NCI-H1930 (cell line): ENCODE measurements around the gene SH2D7.

Experiments used
- DNase-seq, 2 experiments: peaks; one replicate each; lab custom pipeline; 2025; lab: John Stamatoyannopoulos, UW

SH2D7 gene

GRCh38 chr15:78092261-78093041, at the start of gene SH2D7:
SH2D7 (plus strand) TSS chr15:78092561; CDS start chr15:78092585, 24 bp downstream.
- DNase-seq: no peak

- no peak for DNase-seq
Measured at GRCh38 chr15:78044407-78045155, 47.8 kb upstream of the SH2D7 start.

GRCh38 chr15:78045189-78045588, 47.2 kb upstream of the SH2D7 start:
- DNase-seq: no peak

- no peak for DNase-seq
Measured at GRCh38 chr15:78046796-78047341, 45.5 kb upstream of the SH2D7 start.

GRCh38 chr15:78047761-78048627, 44.4 kb upstream of the SH2D7 start:
- DNase-seq: no peak

GRCh38 chr15:78048628-78048920, 43.8 kb upstream of the SH2D7 start:
- no peak for DNase-seq

GRCh38 chr15:78049691-78050440, 42.5 kb upstream of the SH2D7 start:
- no peak for DNase-seq

GRCh38 chr15:78050441-78050809, 41.9 kb upstream of the SH2D7 start:
- no peak for DNase-seq

GRCh38 chr15:78050826-78051225, 41.5 kb upstream of the SH2D7 start:
- DNase-seq: no peak

- DNase-seq: no peak
Measured at GRCh38 chr15:78051596-78051995, 40.8 kb upstream of the SH2D7 start.

- no peak for DNase-seq
Measured at GRCh38 chr15:78052001-78052401, 40.4 kb upstream of the SH2D7 start.

- no peak for DNase-seq
Measured at GRCh38 chr15:78052545-78052944, 39.8 kb upstream of the SH2D7 start.

- no peak for DNase-seq
Measured at GRCh38 chr15:78054518-78054917, 37.8 kb upstream of the SH2D7 start.

GRCh38 chr15:78054966-78055365, 37.4 kb upstream of the SH2D7 start:
- no peak for DNase-seq

GRCh38 chr15:78055919-78056713, 36.2 kb upstream of the SH2D7 start:
- no peak for DNase-seq

GRCh38 chr15:78056714-78057269, 35.6 kb upstream of the SH2D7 start:
- DNase-seq: no peak

- DNase-seq: no peak
Measured at GRCh38 chr15:78057803-78058202, 34.6 kb upstream of the SH2D7 start.

GRCh38 chr15:78058401-78058935, 33.9 kb upstream of the SH2D7 start:
- DNase-seq: no peak

GRCh38 chr15:78059110-78059839, 33.1 kb upstream of the SH2D7 start:
- DNase-seq: no peak

GRCh38 chr15:78060232-78060631, 32.1 kb upstream of the SH2D7 start:
- DNase-seq: no peak
